HG02610 (cell line): ENCODE measurements around the gene SUPT20H.
A peak's percentile ranks its signal among the peaks of the same experiment; 100 is the strongest.
"Not testable (repeated sequence)": the region's sequence is repeated elsewhere in the genome, so short reads cannot be mapped to it uniquely, and the experiment has no call there.

Experiments
- ATAC-seq: cut with Tn5 transposase; IDR thresholded peaks from one replicate; pipeline ENCODE4 v1.9.1; 2021; ENCODE audit warnings: mild to moderate bottlenecking, moderate library complexity; ENCODE audit not compliant: unreplicated experiment

The SUPT20H gene

DNA sequence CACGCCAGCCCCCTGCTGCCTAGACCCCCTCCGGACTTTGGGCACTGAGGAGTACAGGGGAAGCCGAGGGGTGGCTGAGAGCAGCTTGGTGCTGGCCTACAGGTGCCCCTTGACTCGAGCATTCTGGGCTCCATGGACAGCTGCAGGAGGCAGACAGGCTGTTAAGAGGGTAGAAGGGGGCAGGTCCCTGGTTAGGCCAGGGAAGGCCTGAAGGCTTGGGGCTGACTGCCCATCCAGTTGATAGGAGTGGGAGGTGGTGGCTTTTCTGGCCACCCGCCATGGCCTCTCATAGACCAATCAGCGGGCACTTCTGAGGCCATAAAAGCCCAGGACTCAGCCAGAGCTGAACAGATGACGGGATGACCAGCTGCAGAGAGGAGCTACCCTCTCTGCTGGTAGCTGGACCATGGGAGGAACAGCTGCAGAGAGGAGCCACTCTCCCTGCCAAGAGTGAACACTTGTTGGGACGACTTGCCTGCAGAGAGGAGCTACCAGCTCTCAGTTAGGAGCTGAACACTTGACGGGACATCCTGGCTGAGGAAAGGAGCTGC is 10.7 kb upstream of the SUPT20H start:
- no peak for ATAC-seq

GRCh38 chr13:37069597-37070103 is 10.2 kb upstream of the SUPT20H start:
- ATAC-seq: no peak

DNA sequence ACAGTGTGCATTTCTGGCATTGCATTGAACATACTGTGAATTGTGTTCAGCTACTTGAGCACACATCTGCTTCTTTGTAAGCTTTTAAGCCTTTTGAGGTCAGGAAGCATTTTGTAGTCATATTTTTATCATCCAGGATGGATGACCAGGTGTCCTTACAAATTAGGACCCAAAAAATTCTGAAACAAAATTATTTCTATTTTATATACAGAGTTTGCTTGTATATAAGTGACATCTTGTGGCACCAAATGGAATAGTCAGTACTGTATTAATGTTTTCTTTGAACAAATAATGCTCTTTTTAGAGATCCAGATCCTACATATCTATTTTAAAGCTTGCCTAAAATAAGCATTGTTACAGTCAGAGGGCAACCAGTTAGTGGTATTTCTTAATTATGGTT is 9.5 kb upstream of the SUPT20H start:
- ATAC-seq: no peak

DNA sequence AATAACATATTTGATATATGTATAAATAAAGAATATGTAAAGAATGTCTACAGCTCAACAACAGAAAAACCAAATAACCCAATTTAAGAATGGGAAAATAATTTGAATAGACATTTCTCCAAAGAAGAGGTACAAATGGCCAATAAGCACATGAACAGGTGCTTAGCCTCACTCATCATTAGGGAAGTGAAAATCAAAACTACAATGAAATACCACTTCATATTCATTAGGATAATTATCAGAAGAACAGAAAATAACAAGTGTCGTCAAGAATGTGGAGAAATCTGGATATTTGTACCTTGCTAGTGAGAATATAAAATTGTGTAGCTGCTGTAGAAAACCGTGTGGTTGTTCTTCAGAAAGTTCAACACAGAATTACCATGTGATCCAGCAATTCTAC is 8.4 kb upstream of the SUPT20H start:
- ATAC-seq: no peak

- ATAC-seq: no peak
Measured at GRCh38 chr13:37065890-37066526, 6.5 kb upstream of the SUPT20H start.

DNA sequence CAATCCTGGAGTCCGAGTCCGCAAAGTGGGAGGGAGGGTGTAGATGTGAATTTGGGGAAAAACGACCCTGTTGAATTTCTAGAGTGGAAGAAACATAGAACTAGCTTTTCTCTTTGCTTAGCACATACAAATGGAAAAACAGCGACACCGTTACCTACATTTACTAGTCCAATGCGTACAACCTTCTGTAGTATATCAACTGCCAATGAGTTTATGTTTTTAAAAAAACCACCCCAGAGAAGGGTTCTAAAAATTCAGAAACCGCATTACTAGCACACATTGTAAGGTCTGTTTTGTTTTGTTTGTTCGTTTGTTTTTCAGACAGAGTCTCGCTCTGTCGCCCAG is 332 bp upstream of the SUPT20H start:
- peak; percentile 21 for ATAC-seq

DNA sequence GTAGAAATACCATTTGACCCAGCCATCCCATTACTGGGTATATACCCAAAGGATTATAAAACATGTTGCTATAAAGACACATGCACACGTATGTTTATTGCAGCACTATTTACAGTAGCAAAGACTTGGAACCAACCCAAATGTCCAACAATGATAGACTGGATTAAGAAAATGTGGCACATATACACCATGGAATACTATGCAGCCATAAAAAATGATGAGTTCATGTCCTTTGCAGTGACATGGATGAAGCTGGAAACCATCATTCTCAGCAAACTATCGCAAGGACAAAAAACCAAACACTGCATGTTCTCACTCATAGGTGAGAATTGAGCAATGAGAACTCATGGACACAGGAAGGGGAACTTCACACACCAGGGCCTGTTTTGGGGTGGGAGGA is 3.3 kb downstream of the SUPT20H start:
- ATAC-seq: not testable (repeated sequence)

- not testable (repeated sequence) for ATAC-seq
Measured at GRCh38 chr13:37053111-37053510, 6.4 kb downstream of the SUPT20H start.

- no peak for ATAC-seq
Measured at GRCh38 chr13:37049810-37050209, 9.7 kb downstream of the SUPT20H start.

GRCh38 chr13:37047846-37048245 is 11.6 kb downstream of the SUPT20H start:
- ATAC-seq: no peak

DNA sequence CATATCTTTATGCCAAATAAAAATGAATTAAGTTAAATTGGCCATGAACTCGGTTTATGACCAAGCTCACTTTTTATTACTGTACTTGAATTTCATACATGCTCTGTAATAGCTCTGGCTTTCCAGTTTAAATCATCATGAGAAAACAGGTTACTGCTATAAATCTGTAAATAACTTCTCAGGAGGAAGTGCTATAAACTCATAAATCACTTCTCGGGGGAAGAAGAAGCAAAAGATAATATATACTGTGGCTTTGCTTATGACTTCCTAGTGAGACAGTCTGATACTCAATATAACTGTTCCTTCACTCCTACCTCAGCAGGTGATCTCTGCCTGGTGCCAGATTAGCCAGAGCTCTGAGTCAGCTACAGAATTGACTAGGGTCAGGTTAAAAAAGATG is 12.5 kb downstream of the SUPT20H start:
- ATAC-seq: peak; percentile 87

GRCh38 chr13:37046062-37046461 is 13.4 kb downstream of the SUPT20H start:
- no peak for ATAC-seq

GRCh38 chr13:37040789-37041188 is 18.7 kb downstream of the SUPT20H start:
- no peak for ATAC-seq

DNA sequence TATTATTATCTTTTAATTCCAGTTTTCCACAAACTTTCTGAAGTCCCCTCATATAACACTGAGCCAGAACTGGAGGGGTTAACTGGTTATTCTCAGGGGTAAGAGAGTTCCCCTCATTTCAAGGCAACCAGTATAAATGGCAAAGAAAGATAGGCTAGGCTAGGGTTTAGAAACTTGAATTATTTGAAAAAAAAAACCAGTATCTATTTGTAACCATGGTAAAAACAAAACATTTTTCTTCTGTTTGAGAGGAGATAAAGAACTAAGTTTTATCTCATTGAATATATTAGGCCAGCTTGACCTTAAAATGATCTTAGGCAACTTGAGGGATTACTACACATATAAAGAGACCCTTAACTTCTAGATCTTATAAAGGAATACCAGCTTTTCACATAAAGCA is 19.6 kb downstream of the SUPT20H start:
- ATAC-seq: no peak

- ATAC-seq: no peak
Measured at GRCh38 chr13:37037241-37037640, 22.2 kb downstream of the SUPT20H start.

DNA sequence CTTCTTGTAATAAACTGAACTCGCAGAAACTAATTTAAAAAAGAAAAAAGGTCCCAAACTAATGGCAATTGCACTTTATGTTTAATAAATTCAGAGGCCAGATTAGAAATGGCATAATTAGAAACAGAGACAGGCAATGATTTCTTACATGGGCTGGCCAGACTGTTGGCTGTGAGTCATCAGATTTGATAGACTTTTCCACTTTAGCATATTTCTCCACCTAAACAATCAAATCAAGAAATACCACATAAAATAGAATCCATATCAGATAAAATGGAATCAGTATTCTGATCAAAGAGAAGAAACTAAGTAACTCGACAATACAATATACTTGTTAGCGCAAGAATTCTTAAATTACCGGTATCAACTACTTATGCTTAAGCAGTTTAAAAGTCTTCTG is 29.9 kb downstream of the SUPT20H start:
- no peak for ATAC-seq

DNA sequence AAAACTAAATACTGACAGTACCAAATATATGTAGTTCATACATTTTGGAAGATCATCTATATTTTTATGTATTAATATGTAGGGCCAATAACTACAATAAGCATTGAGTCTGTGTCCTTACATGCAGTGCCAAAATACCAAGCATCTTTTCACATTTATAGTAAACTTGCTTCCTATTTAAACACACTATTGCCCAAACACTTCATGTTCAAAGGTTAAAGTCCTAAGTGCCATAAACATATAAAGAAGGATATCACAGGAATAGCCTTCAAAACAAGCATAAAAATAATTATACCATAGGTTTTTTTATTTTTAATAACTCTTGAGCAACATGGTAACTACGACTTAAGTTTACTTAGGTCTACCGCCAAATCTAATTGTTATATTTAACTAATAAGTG is 31.8 kb downstream of the SUPT20H start:
- ATAC-seq: no peak

DNA sequence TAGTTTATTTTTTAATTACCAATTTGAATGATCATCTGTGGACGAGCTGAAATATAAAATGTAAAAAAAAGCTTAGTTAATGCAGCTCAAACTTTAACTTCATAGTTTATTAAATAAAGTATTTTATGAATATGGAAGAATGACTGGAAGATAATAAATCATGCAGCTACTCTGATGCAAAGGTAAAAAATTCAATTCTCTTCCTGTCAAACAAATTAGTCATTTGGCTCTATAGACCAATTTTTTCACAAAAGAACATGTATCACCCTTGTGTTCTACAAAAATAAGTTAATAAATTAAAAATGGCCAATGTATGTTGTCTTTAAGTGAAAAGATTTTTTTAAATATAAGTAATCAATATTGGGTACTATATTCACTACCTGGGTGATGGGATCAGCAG is 32.7 kb downstream of the SUPT20H start:
- no peak for ATAC-seq

GRCh38 chr13:37023871-37024270 is 35.6 kb downstream of the SUPT20H start:
- no peak for ATAC-seq

- ATAC-seq: no peak
Measured at GRCh38 chr13:37014609-37015008, 44.9 kb downstream of the SUPT20H start.

GRCh38 chr13:37011788-37012187 is 47.7 kb downstream of the SUPT20H start:
- no peak for ATAC-seq

GRCh38 chr13:37011002-37011401 is 48.5 kb downstream of the SUPT20H start:
- peak; percentile 40 for ATAC-seq

GRCh38 chr13:37010424-37010823 is 49.1 kb downstream of the SUPT20H start:
- ATAC-seq: no peak
